ENCODE results near the gene RERE.

RERE gene

GRCh38 chr1:8420318-8420717 lies 397.1 kb downstream of the RERE start:
- Histone ChIP-seq H3K9ac (ENCODE audit: low read depth, low read length) (no peak overlapping the region), H3K36me3 (ENCODE audit: control insufficient read depth, insufficient read depth, low read length) (no peaks in the 10 kb centered on the region), H3K9me3 (ENCODE audit: control insufficient read depth, insufficient read depth, low read length) (no peaks in the 10 kb centered on the region), H3K27me3 (ENCODE audit: control insufficient read depth, insufficient read depth, low read length) (no peaks in the 10 kb centered on the region), H3K4me1 (ENCODE audit: control insufficient read depth, insufficient read depth, low read length) (peaks cover 42% of the 10 kb centered on the region), H3K4me3 (ENCODE audit: low read depth, low read length) (no peak overlapping the region)

GRCh38 chr1:8419861-8420260 lies 397.6 kb downstream of the RERE start:
- peaks cover 2% of the 10 kb centered on the region for H3K36me3 ChIP-seq (ENCODE audit: control insufficient read depth, insufficient read depth, low read length)
- no peak overlapping the region for H3K9ac ChIP-seq (ENCODE audit: low read depth, low read length)
- peaks cover 37% of the 10 kb centered on the region for H3K4me1 ChIP-seq (ENCODE audit: control insufficient read depth, insufficient read depth, low read length)
- H3K4me3 ChIP-seq (ENCODE audit: low read depth, low read length), result no peak overlapping the region
- H3K9me3 ChIP-seq (ENCODE audit: control insufficient read depth, insufficient read depth, low read length), result no peaks in the 10 kb centered on the region
- no peaks in the 10 kb centered on the region for H3K27me3 ChIP-seq (ENCODE audit: control insufficient read depth, insufficient read depth, low read length)

DNA sequence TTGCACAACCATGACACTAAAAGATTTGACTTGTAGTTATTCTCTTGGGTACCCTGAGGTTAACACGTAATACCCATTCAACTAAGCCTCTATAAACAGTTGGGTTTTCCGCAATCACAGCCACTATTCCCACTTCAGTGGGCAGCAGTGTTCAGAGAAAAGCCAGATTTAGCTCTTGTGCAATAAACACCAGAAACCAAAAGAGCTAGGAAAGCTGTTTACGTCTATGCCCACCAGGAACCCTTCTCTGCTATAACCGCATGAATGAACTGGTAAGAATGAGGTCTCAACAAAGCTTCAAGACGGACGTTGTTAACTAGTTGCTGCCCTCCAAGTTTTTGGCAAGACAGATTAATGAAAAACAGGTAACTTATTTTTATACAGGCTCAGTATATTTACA lies 398.3 kb downstream of the RERE start:
- H3K4me3 ChIP-seq (ENCODE audit: low read depth, low read length), result no peak overlapping the region
- peaks cover 35% of the 10 kb centered on the region for H3K4me1 ChIP-seq (ENCODE audit: control insufficient read depth, insufficient read depth, low read length)
- no peak overlapping the region for H3K9ac ChIP-seq (ENCODE audit: low read depth, low read length)
- peaks cover 2% of the 10 kb centered on the region for H3K36me3 ChIP-seq (ENCODE audit: control insufficient read depth, insufficient read depth, low read length)
- no peaks in the 10 kb centered on the region for H3K9me3 ChIP-seq (ENCODE audit: control insufficient read depth, insufficient read depth, low read length)
- H3K27me3 ChIP-seq (ENCODE audit: control insufficient read depth, insufficient read depth, low read length), result no peaks in the 10 kb centered on the region

DNA sequence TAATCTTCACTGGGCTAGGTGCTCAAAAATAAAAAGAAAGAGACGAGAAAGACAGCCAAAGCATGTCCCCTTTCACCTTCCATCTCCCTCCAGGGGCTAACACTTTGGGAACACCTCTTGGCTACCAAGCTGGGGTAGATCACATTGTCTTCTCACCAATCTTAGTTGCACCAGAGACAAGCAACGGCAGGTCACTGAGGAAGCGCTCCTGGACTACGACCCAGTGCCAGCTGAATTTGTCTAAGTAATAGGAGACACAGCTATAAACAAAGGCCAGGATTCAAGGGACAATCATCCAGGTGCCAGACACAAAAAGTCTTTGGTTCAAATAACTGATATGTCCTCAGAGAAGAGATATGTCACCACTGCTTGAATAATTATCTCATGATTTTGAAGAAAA lies 399.1 kb downstream of the RERE start:
- Histone ChIP-seq H3K27me3 (ENCODE audit: control insufficient read depth, insufficient read depth, low read length) (no peaks in the 10 kb centered on the region), H3K4me3 (ENCODE audit: low read depth, low read length) (no peak overlapping the region), H3K36me3 (ENCODE audit: control insufficient read depth, insufficient read depth, low read length) (peaks cover 2% of the 10 kb centered on the region), H3K4me1 (ENCODE audit: control insufficient read depth, insufficient read depth, low read length) (peaks cover 35% of the 10 kb centered on the region), H3K9ac (ENCODE audit: low read depth, low read length) (no peak overlapping the region), H3K9me3 (ENCODE audit: control insufficient read depth, insufficient read depth, low read length) (no peaks in the 10 kb centered on the region)

GRCh38 chr1:8417625-8418024 lies 399.8 kb downstream of the RERE start:
- H3K4me1 ChIP-seq (ENCODE audit: control insufficient read depth, insufficient read depth, low read length), result peaks cover 36% of the 10 kb centered on the region
- no peaks in the 10 kb centered on the region for H3K9me3 ChIP-seq (ENCODE audit: control insufficient read depth, insufficient read depth, low read length)
- H3K27me3 ChIP-seq (ENCODE audit: control insufficient read depth, insufficient read depth, low read length), result no peaks in the 10 kb centered on the region
- no peak overlapping the region for H3K4me3 ChIP-seq (ENCODE audit: low read depth, low read length)
- H3K9ac ChIP-seq (ENCODE audit: low read depth, low read length), result no peak overlapping the region
- peaks cover 2% of the 10 kb centered on the region for H3K36me3 ChIP-seq (ENCODE audit: control insufficient read depth, insufficient read depth, low read length)

DNA sequence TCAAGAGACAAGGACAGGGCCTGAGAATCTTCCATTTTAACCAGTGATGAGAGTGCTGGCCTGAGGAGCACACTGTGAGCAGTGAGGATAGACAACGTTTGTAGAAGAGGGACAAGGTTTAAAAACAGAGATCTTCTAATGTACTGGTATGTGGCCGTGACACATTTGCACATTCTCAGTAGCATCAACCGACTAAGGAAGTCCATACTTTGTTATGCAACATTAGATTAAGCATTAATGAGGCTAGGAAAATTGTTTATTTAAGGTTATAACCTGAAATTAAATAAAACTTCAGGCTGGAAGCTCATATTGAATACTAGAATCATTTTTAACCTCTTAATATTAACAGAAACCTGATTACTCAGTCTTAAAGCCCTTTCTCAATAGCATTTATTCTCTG lies 400.6 kb downstream of the RERE start:
- Histone ChIP-seq H3K9ac (ENCODE audit: low read depth, low read length) (no peak overlapping the region), H3K4me1 (ENCODE audit: control insufficient read depth, insufficient read depth, low read length) (peaks cover 35% of the 10 kb centered on the region), H3K9me3 (ENCODE audit: control insufficient read depth, insufficient read depth, low read length) (no peaks in the 10 kb centered on the region), H3K36me3 (ENCODE audit: control insufficient read depth, insufficient read depth, low read length) (peaks cover 2% of the 10 kb centered on the region), H3K4me3 (ENCODE audit: low read depth, low read length) (no peak overlapping the region), H3K27me3 (ENCODE audit: control insufficient read depth, insufficient read depth, low read length) (no peaks in the 10 kb centered on the region)

DNA sequence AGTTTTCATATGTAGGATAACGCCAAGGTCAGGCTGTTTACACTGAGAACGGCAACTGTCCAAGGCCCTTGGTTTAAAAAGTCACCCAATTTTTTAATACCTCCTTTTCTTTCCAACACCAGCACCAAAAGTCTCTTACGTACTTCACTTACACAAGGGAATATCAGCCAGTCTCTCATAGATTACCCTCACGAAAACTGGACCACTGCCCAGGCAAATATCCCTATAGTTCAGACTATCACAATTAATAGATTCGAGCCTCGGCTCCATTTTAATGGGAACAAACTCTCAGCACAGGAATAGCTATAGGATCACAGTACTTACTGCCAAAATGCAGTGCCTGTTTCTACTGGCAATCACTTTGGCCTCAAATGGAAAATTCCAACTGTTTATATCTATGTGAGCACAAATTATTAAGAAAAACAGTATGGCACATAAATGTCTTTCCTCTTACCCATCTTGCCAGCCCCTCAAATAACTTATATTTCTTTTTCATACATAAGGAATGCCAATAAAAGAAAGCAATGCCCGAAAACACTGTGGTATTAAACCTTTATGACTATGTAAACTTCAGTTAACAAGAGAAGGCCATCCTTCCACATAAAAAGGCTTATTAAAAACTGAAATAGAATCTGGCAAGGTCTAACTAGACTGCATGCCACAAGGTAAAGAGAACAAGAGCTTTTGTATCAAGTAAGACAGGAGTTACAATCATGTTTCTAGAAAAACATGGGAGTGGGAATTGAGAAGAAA lies 401.7 kb downstream of the RERE start:
- Histone ChIP-seq H3K4me1 (ENCODE audit: control insufficient read depth, insufficient read depth, low read length) (peaks cover 36% of the 10 kb centered on the region), H3K9ac (ENCODE audit: low read depth, low read length) (no peak overlapping the region), H3K36me3 (ENCODE audit: control insufficient read depth, insufficient read depth, low read length) (peaks cover 2% of the 10 kb centered on the region), H3K4me3 (ENCODE audit: low read depth, low read length) (no peak overlapping the region), H3K9me3 (ENCODE audit: control insufficient read depth, insufficient read depth, low read length) (no peaks in the 10 kb centered on the region), H3K27me3 (ENCODE audit: control insufficient read depth, insufficient read depth, low read length) (no peaks in the 10 kb centered on the region)

GRCh38 chr1:8412183-8412831 lies 405.1 kb downstream of the RERE start:
- Histone ChIP-seq H3K27me3 (ENCODE audit: control insufficient read depth, insufficient read depth, low read length) (no peaks in the 10 kb centered on the region), H3K9me3 (ENCODE audit: control insufficient read depth, insufficient read depth, low read length) (no peaks in the 10 kb centered on the region), H3K4me1 (ENCODE audit: control insufficient read depth, insufficient read depth, low read length) (peaks cover 40% of the 10 kb centered on the region), H3K4me3 (ENCODE audit: low read depth, low read length) (no peak overlapping the region), H3K36me3 (ENCODE audit: control insufficient read depth, insufficient read depth, low read length) (peaks cover 2% of the 10 kb centered on the region), H3K9ac (ENCODE audit: low read depth, low read length) (no peak overlapping the region)

GRCh38 chr1:8411803-8412182 lies 405.6 kb downstream of the RERE start:
- no peak overlapping the region for H3K4me3 ChIP-seq (ENCODE audit: low read depth, low read length)
- no peak overlapping the region for H3K9ac ChIP-seq (ENCODE audit: low read depth, low read length)
- peaks cover 2% of the 10 kb centered on the region for H3K36me3 ChIP-seq (ENCODE audit: control insufficient read depth, insufficient read depth, low read length)
- no peaks in the 10 kb centered on the region for H3K9me3 ChIP-seq (ENCODE audit: control insufficient read depth, insufficient read depth, low read length)
- H3K4me1 ChIP-seq (ENCODE audit: control insufficient read depth, insufficient read depth, low read length), result peaks cover 38% of the 10 kb centered on the region
- no peaks in the 10 kb centered on the region for H3K27me3 ChIP-seq (ENCODE audit: control insufficient read depth, insufficient read depth, low read length)

GRCh38 chr1:8410791-8411190 lies 406.6 kb downstream of the RERE start:
- peaks cover 2% of the 10 kb centered on the region for H3K36me3 ChIP-seq (ENCODE audit: control insufficient read depth, insufficient read depth, low read length)
- H3K4me3 ChIP-seq (ENCODE audit: low read depth, low read length), result no peak overlapping the region
- H3K27me3 ChIP-seq (ENCODE audit: control insufficient read depth, insufficient read depth, low read length), result no peaks in the 10 kb centered on the region
- no peak overlapping the region for H3K9ac ChIP-seq (ENCODE audit: low read depth, low read length)
- peaks cover 36% of the 10 kb centered on the region for H3K4me1 ChIP-seq (ENCODE audit: control insufficient read depth, insufficient read depth, low read length)
- no peaks in the 10 kb centered on the region for H3K9me3 ChIP-seq (ENCODE audit: control insufficient read depth, insufficient read depth, low read length)

DNA sequence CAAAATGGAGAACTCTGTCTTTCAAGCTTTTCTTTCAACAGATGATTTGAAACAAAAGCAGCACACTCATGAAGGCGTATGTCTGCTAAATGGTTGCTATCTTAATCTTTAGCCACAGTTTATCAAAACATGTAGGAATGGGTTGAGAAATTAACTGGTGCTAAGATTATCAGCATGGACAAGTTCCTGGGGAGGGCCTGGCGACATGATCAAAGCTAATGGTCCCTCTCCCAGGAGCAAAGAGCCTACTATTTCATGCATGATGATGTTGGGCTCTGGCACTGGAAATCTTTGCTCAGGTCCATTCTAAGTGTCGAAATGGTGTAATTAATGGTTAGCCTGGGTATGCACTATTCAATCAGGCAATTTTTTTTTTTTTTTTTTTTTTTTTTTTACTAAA lies 407.8 kb downstream of the RERE start:
- Histone ChIP-seq H3K4me1 (ENCODE audit: control insufficient read depth, insufficient read depth, low read length) (peaks cover 36% of the 10 kb centered on the region), H3K36me3 (ENCODE audit: control insufficient read depth, insufficient read depth, low read length) (no peaks in the 10 kb centered on the region), H3K9ac (ENCODE audit: low read depth, low read length) (no peak overlapping the region), H3K9me3 (ENCODE audit: control insufficient read depth, insufficient read depth, low read length) (no peaks in the 10 kb centered on the region), H3K4me3 (ENCODE audit: low read depth, low read length) (no peak overlapping the region), H3K27me3 (ENCODE audit: control insufficient read depth, insufficient read depth, low read length) (no peaks in the 10 kb centered on the region)

GRCh38 chr1:8409106-8409505 lies 408.3 kb downstream of the RERE start:
- Histone ChIP-seq H3K4me1 (ENCODE audit: control insufficient read depth, insufficient read depth, low read length) (peaks cover 36% of the 10 kb centered on the region), H3K27me3 (ENCODE audit: control insufficient read depth, insufficient read depth, low read length) (no peaks in the 10 kb centered on the region), H3K36me3 (ENCODE audit: control insufficient read depth, insufficient read depth, low read length) (no peaks in the 10 kb centered on the region), H3K9me3 (ENCODE audit: control insufficient read depth, insufficient read depth, low read length) (no peaks in the 10 kb centered on the region), H3K4me3 (ENCODE audit: low read depth, low read length) (no peak overlapping the region), H3K9ac (ENCODE audit: low read depth, low read length) (no peak overlapping the region)
